Right atrium auricular region (tissue), 2 donors: Measurements from ENCODE around the gene SRRM3. TPM values are rescaled to one million over a fixed set of nuclear protein-coding genes. Genes with fewer than 3 reads are reported as not detected.
"Not testable (repeated sequence)": the region's sequence is repeated elsewhere in the genome, so short reads cannot be mapped to it uniquely, and the experiment has no call there.

Experiments
- DNase-seq: peaks from one replicate; pipeline ENCODE4 v3.0.0-alpha.2; 2019; ENCODE audit warnings: low spot score
- H3K27ac ChIP-seq, 2 donors: fragments of 200-600 bp; sonication (generic); 1 replicate in 1 of 2; 2 replicates in 1 of 2; pipeline ENCODE4 v1.5.1; 2016 to 2019
- H3K27me3 ChIP-seq, 2 donors: fragments of 200-600 bp; sonication (generic); one replicate each; pipeline versions ENCODE4 v1.5.1 to v1.6.0; 2017 to 2019
- H3K36me3 ChIP-seq: fragments of 200-600 bp; sonication (generic); one replicate; pipeline ENCODE4 v1.5.1; 2016
- H3K4me1 ChIP-seq, 2 donors: fragments of 200-600 bp; sonication (generic); one replicate each; pipeline versions ENCODE4 v1.5.1 to v1.6.0; 2017 to 2019
- H3K4me3 ChIP-seq, 2 donors: fragments of 200-600 bp; sonication (generic); 1 replicate in 1 of 2; 2 replicates in 1 of 2; pipeline ENCODE4 v1.5.1; 2017 to 2019; ENCODE audit warnings: mild to moderate bottlenecking in 1 of 2, moderate library complexity in 1 of 2
- H3K9me3 ChIP-seq, 2 donors: fragments of 200-600 bp; sonication (generic); one replicate each; pipeline ENCODE4 v1.5.1; 2019
- CTCF ChIP-seq, 2 donors: fragments of 200-600 bp; sonication (generic); IDR thresholded peaks; one replicate each; pipeline ENCODE4 v1.5.1; 2019; ENCODE audit warnings: antibody characterized with exemption in 2 of 2
- total RNA-seq, 2 donors: library from RNA; depleted of rRNA; stranded (reverse); fragments of >200 nt; gene quantifications; one replicate each; pipeline ENCODE4 v1.1.0, GENCODE V29; 2016

Gene SRRM3
- total RNA-seq, 2 donors from 2014 or later = 17.5 to 27.1 TPM

- H3K4me1 ChIP-seq = peaks cover 0 to 47% of the 10 kb centered on the region in 2 donors
- no peaks in the 10 kb centered on the region for H3K9me3 ChIP-seq
- peaks cover 22% of the 10 kb centered on the region for H3K36me3 ChIP-seq
- H3K27ac ChIP-seq = peak overlapping the region; percentile 100
- DNase-seq = peak; percentile 83
- no peaks in the 10 kb centered on the region for H3K27me3 ChIP-seq
- H3K4me3 ChIP-seq = peak overlapping the region; percentile 94 to 98
- no peak for TF ChIP-seq CTCF (IDR thresholded peaks at IDR 0.05)
Observed at GRCh38 chr7:76303202-76304147, 101.8 kb downstream of the SRRM3 start.

- peaks cover 22% of the 10 kb centered on the region for H3K36me3 ChIP-seq
- no peaks in the 10 kb centered on the region for H3K27me3 ChIP-seq
- H3K9me3 ChIP-seq = no peaks in the 10 kb centered on the region
- no peak for DNase-seq
- H3K4me3 ChIP-seq = peak overlapping the region; percentile 94 to 98
- H3K27ac ChIP-seq = peak overlapping the region; percentile 100
- no peak for TF ChIP-seq CTCF (IDR thresholded peaks at IDR 0.05)
- H3K4me1 ChIP-seq = peaks cover 0 to 47% of the 10 kb centered on the region in 2 donors
Observed at GRCh38 chr7:76304888-76305375, 103.2 kb downstream of the SRRM3 start.

- not testable (repeated sequence) for H3K27me3 ChIP-seq, DNase-seq, H3K4me3 ChIP-seq, H3K9me3 ChIP-seq, H3K27ac ChIP-seq
- peaks cover 10% of the 10 kb centered on the region for H3K36me3 ChIP-seq
- peaks cover 0 to 48% of the 10 kb centered on the region in 2 donors for H3K4me1 ChIP-seq
Observed at GRCh38 chr7:76308874-76309273, 107.2 kb downstream of the SRRM3 start.

- Histone ChIP-seq H3K27ac (peak overlapping the region in 1 of 2 donors; percentile 58), H3K4me1 (peaks cover 0 to 45% of the 10 kb centered on the region in 2 donors)
- H3K4me3 ChIP-seq, DNase-seq, H3K27me3 ChIP-seq, H3K9me3 ChIP-seq, H3K36me3 ChIP-seq: not testable (repeated sequence)
Observed at GRCh38 chr7:76309341-76310101, 107.8 kb downstream of the SRRM3 start.

- H3K4me3 ChIP-seq = no peak overlapping the region
- DNase-seq = no peak
Observed at GRCh38 chr7:76310102-76310957, 108.6 kb downstream of the SRRM3 start.

GRCh38 chr7:76311838-76312237, 110.1 kb downstream of the SRRM3 start:
- H3K4me1 ChIP-seq = peaks cover 0 to 23% of the 10 kb centered on the region in 2 donors
- H3K27me3 ChIP-seq, H3K36me3 ChIP-seq, H3K4me3 ChIP-seq, H3K27ac ChIP-seq, DNase-seq, H3K9me3 ChIP-seq: not testable (repeated sequence)

More at GRCh38 chr7:76310102-76310957, 108.6 kb downstream of the SRRM3 start:
- Histone ChIP-seq H3K4me1 (peaks cover 0 to 37% of the 10 kb centered on the region in 2 donors), H3K27ac (peak overlapping the region; percentile 57 to 58), H3K9me3 (no peaks in the 10 kb centered on the region), H3K27me3 (no peaks in the 10 kb centered on the region), H3K36me3 (no peaks in the 10 kb centered on the region)
- TF ChIP-seq CTCF (IDR thresholded peaks at IDR 0.05) = no peak
